Midbrain (tissue), 1 donor: Measurements from ENCODE around the gene DOCK9.
A peak's percentile ranks its signal among the peaks of the same experiment; 100 is the strongest.

Experiments used
- DNase-seq: peaks from one replicate; lab custom pipeline; 2025; lab: John Stamatoyannopoulos, UW

The DOCK9 gene

DNA sequence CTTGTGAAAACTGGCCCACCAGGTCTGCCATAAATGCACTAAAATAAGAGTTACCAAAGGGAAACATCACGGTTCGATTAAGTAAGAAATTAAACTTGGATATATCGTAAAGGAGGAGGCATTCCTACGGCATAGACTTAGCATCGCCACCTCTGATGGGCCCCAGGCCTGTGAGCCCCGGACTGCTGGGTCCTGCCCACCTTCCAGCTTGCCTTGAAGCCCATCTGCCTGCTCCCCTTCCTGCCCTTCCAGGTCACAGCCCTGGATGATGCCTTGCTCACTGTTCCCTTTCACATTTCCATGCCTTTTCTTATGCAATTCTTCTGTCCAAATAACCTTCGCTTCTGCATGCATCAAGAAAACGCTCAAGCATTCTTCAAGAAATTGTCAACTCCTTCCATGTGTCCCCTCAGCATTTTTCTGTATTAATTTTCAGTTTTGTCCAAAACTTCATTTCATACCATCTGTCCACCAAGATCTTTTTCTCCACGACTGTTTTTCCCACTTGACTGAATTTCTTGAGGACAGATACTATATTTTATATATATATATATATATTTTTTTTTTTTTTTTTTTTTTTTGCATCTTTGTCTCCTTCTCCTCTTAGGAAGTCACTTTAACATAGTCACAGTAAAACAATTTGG lies 91.2 kb downstream of the DOCK9 start:
- DNase-seq: no peak

DNA sequence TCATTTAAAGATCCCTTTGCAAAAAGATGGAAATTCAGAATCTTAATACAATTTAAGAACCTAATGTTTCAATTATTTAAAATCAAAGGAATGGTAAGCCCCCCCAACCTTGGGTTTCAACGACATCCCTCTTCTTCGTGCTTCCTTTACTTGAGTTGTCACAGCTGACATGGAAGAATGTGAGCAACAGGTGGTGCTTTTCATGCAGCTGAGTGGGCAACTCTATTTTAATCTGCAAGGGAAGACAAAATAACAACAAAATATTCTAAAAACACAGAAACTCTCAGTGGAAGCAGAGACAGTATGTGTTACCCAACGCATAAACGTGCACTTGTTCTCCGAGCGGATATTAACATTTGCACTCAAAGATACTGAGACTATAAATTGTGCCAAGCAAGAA lies 92.3 kb downstream of the DOCK9 start:
- no peak for DNase-seq

DNA sequence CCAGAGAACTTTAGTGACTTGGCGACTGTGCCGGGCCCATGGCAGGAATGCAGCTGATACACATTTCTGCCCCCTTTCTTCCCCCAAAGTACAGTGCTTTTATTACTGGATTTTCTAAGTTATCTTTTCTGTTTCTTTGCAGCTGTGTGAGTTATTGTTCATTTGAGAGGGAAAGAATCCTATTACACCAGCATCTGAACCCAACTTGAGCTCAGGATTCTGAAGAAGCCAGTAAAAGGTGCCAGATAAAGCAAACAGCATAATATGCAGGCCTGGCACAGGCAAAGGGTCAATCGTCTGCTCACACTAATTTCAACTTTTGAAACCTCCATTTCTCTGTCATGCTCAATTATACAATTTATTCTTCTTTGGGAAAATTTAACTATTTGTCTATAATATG lies 93.9 kb downstream of the DOCK9 start:
- no peak for DNase-seq

DNA sequence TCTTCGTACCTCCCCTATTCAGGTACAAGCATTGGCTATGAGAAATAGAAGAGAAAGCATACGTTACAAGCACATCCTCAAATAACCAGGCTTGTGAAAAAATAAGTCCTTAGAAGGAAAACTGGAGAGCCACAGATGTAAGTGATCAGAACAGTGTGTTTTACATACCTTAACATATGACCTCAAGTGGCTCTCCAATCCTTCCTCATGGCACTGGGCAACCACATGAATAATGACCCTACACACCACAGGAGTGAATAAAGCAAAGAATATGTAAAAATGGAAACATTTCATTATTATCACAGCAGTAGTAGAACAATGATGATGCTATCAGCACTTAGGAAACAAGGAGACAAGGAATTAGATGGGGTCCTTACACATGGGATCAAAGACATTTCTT lies 96.5 kb downstream of the DOCK9 start:
- no peak for DNase-seq

DNA sequence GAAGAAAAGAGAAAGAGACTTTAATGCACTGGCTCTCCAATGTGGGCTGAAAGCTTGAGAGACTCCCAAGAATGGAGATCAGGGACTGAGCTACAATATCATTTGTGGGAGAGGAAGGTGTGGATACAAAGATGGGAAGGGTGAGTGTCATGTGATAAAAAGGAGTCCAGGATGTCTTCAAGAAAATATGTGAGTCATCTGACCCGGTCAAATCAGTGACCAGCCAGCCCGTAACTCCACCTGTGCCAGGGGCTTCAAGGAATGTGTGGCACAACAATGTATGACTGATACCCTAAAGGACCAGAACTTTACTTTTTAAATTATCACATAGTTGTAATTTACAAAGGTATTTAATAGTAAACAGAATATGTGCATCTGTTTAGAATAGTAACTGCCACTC lies 97.2 kb downstream of the DOCK9 start:
- DNase-seq: no peak

DNA sequence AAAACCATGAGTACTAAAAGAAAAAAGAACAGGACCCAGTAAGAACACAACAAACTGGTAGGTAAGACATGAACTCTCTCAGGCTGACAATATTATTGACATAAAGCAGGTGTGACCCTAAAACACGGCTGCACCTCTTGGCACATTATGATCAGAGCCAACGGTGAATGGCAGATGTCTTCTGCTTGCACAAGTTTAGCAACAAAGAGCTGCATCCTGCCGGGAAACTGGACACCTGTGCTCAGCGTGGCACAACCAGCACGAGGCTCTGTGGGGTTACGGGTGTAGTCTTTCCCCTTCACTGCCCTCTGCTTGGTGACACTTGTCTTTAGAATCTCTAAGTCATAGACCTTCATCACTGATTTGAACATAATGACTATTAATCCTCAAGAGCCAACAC lies 97.9 kb downstream of the DOCK9 start:
- DNase-seq: no peak

DNA sequence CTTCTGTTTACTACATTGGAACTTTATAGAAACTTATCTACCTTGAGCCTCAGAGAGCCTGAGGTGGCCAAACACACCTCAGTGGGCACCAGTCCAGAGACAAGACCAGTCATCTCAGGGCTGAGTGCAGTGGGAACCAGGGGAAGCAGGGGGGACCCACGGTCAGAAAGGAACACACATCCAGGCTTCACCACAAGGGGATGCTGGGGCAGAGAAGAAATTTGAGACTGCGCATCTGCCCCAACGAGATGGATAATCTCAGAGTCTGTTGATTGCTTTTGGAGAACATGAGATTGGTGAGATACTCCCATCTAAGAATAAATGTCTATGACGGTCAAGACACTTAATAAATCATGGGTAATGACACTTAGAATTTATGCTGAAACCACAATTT lies 98.7 kb downstream of the DOCK9 start:
- DNase-seq: no peak

DNA sequence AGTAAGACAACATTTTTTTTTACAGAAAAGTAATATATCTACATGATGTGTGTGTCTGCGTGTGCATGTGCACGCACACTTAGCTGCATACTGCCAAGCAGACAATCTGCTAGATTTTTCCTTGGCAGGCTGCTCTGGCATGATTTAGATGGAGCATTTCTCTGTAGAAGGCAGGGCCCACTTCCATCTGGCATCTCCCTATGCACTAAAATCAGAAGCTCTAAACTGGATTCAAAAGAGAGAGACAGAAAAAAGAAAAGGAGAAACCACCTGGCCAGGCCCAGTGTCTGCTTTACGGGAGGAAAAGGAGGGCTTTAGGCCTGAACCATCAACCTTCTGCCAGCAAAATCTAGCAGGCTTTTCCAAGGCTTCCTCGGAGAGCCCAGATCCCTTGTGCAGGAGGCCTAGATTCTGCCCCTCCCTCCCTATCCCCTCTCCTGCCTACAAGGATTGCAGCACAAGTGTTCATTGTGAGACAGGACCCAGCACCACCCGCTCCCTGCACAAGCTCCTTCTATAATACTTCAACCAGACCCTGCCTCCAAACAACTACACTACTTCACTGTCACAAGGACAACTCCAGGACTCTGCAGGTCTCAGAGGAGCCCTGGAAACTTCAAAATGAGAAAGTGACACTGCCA lies 99.3 kb downstream of the DOCK9 start:
- DNase-seq: no peak

DNA sequence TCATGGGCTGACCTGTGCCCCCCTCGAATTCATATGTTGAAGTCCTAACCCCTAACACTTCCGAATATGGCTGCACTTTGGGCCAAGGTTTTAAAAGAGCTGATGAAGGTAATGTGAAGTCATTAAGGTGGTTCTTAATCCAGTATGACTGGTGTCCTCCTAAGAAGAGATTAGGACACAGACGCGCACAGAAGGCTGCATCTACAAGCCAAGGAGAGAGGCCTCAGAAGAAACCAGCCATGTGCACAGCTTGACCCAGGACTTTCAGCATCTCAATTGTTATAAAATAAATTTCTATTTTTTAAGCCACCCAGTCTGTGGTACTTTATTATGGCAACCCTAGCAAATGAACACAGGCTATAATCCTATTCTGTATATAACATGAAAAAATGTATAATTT lies 99.9 kb downstream of the DOCK9 start:
- no peak for DNase-seq

DNA sequence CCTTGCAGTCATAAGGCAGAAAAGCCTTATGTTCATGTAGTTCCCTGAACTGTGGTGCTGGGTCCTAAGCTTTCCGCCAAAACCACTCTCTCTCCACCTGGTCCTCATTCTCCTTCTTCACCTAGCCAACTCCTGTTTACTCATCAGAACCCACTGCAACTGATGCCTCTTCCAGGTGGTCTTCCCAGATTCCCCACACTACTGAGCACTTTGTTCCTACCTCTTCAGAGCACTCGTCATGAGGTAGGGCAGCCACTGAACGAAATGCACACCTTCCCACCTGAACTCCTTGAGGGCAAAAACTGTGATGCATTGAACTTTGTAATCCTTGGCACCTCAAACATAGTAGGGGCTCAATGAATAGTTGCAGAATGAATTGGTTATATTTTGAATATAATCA lies 100.4 kb downstream of the DOCK9 start:
- DNase-seq: no peak

DNA sequence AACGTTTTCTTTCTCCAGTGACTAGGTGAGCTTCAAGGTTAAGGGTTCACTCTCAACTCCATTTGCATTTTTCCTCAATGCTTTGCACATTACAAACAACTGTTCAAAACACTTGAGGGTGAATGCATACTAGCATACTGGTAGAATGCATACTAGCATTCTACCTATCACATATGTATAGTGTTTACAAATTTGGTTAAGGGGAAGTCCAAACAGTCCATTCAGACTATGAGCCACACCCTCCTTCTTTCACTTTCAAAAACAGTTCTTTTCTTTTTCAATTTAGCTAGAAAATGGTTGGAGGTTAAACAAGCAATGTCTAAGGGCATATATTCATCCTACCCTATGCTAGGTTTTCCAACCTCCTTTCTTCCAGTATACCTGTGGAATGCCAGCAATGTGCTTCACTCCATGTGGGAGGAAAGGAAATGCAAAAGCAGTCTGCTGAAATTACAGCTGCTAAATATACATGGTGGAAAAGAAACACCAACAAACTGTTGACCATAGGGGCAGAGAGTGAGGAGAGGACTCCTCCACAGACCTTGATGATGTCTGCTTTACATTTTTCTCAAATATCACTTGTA lies 102.6 kb downstream of the DOCK9 start:
- no peak for DNase-seq

DNA sequence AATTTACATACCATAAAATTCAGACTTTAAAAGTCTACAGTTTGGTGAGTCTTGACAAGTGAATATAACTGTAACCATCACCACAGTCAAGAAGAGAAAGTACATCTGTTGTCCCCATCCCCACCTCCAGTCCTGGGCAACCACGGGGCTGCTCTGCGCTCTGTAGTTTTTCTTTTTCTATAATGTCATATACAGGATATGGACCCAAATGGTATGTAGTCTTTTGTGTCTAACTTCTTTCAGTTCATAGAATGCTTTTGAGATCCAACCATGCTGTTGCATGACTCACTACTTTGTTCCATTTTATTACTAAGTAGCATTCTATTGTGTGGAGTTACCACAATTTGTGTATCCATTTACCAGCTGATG lies 103.9 kb downstream of the DOCK9 start:
- no peak for DNase-seq

DNA sequence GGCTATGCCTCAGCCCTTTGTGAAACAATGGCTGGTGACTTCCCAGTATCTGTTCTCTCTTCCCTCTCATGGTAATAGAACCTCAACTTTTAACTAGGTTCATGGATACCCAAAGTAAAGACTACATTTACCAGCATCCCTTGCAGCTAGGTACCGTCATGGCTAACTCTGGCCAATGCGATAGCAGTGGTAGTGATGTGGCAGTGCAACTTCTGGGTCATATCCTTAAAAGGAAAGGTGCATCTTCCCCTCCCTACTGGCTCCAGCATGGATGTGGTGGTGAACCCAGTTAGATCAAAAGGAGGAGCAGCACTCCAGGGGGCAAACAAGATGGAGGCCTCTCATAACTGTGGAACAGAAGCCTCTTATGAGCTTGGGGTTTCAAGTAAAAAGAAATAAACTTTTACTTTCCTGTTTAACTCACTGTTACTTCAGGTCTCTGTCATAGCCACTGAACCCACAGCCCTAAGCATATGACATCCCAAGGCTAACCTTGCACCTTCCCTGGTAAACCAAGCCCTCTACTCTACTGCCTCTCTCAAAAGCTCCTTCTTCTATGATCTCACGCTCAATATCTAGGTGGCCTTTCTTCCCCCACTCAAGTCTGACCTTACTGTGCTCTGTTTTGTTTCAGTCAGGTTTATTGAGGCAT lies 104.4 kb downstream of the DOCK9 start:
- no peak for DNase-seq

DNA sequence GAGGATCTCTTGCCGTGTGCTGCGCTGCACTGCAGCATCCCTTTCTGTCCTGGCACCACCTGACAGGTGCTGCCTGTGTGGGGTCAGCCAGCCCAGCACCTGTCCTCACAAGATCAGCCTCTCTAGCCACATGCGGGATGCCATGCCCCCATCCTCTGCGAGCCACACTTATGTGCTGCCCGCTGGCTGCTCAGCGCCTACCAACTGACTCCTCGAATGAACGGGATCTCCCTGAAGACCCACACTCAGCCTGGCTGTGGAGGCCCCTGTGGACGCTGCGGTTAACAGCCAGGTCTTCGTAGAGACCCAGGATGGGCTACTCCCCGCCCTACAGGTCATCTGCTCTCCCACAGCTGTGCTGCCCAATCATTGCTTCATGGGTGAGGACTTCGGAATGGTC lies 106.1 kb downstream of the DOCK9 start:
- DNase-seq: no peak

DNA sequence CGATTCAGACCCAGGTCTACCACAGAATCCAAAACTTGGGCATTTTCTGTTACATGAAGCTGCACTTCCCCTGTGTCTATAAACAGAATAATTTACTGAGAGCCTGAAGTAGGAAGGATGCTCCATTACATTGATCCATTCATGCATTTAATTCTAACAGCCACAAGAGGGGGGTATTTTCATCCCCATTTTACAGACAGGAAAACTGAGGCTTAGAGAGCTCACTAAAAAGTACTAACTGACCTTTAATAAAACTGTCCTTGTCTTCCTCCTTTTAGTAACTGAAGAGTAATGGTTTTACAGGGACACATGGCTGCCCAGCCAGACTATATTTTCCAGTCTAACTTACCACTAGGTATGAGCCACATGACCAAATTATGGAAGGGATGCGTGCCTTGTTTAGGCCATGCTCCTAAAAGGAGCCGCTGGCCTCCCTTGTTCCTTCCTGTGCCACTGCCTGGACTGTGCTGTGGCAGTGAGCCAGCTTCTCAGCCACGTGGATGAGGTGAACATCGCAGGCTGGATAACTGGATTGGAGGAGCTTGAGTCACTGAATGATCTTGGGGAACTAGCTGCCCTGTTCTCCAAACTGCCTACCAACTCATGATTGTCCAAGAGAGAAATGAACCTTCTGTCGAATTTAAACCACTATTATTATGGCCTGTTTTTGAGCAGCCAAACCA lies 108.3 kb downstream of the DOCK9 start:
- no peak for DNase-seq

DNA sequence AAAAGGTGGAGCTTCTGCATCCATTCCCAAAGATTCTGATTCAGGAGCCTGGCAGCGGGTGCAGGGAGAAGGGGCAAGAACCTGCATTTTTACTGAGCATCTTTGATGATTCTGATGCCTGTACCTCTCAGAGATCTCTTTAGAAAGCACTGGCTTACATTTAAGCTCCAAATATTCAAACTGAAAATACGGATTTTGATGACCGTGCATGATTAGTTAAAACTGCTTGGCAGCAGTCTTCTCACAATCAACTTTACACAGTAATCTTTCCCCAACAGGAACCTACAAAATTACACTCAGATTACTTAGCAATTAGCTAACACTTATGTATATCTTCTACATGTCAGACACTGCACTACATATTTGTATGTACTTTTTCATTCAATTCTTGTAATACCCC lies 108.9 kb downstream of the DOCK9 start:
- no peak for DNase-seq

DNA sequence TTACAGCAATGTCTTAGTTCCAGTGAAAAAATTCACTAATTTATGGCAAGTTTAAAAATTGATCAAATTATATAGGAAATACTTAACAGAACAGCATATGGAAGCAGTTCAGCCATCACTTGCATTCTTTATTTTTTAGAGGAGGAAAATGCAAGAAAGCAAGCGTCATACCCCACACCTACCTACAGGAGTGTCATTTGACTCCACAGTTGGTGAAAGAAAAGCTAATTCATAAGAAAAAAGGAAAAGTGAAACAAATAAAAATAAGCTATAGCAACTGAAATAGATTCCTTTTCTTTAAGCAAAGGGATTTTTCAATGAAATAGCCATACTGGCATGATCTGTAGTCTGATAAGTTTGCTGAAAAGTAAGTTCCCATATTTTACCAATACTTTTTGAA lies 111.0 kb downstream of the DOCK9 start:
- DNase-seq: no peak

DNA sequence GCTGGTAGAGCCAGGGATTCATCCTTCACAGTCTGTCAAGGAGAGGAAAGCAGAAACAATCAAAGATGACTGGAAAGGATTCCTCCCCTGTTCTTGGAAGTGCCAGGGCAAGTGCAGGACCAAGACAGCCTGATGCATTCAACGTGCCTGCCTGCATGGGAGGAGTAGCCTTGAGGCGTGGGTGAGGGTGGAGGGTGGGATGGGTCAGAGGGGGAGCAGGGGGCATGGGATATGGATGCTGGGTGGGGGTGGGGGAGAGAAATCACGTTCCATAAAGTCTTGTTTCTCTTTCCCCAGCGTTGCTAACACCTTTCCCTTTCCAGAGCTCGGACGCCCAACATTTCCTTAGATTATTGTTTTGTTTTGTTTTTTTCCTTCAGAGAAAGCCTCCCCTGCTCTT lies 117.4 kb downstream of the DOCK9 start:
- DNase-seq: no peak

DNA sequence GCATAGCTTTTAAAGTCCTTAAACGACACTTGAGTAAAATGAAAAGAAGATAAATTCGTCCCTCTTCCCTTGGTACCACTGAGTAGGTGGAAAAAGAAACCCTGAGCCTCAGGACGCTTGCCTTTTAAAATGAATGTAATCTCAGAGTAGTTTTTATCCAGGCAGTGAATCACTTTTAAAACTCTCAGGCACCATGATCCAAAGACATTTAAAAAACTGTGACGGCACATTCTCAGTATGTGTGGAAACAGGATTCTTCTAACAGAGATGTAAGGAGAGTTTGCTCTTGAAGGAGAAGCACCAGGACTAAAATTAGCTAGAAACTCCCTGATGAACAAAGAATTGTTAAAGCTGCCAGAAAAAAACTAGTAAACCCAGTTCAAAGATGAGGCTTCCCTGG lies 119.7 kb downstream of the DOCK9 start:
- DNase-seq: no peak

DNA sequence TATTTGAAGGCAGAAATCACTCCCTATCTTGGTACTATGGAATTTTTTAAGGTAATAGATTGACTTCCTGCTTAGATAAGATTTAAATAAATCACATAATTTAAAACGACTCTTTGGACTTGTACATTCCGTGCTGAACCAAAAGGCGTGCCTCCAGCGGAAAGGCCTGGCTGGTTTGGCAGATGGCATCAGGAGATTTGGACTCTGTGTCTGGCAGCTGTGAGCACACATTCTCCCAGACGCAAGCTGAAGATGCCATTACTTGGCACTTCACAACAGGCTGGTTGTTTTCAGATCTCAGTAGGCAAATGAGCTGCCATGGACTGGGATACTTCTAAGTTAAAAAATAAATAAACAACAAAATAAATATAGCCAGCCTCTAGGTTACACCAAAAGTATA lies 120.9 kb downstream of the DOCK9 start:
- peak; percentile 32 for DNase-seq

DNA sequence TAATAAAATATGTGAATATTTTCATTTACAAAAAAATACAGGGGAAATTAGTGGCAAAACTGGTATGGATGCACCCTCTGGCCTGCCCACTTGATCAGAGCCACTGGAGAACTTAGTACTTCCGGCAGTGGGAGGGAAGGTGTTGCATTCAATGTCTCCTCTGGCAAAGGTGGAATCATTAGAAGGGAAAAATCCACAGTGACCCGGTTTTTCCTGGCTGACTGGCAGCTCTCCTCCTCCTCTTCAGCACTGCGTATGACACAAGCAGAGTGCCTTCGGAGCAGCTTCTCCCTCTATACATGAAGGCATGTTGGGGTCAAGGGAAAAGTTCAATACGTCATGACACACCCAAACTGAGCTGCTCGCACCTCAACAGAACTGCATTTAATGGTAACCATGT lies 123.4 kb downstream of the DOCK9 start:
- no peak for DNase-seq

DNA sequence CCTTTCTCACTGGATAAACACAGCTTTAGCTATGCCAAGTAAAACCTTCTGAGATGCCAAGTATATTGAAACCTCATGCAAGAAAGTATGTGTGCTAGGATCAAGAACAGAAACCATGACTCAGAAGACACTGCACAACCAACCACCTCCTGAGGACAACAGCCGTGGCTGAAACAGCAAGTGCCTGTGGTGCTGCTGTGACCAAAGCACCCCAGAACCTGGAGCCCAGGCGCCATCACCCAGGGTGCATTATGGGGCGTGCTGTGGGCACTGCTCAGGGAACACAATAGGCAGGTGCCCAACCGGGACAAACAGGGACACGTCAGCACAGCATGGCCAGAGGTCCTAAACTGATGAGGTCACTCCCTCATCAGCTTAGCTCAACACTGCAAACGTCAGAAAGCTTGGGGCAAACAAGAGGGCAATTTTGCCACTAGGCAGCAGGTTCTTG lies 124.1 kb downstream of the DOCK9 start:
- DNase-seq: no peak

DNA sequence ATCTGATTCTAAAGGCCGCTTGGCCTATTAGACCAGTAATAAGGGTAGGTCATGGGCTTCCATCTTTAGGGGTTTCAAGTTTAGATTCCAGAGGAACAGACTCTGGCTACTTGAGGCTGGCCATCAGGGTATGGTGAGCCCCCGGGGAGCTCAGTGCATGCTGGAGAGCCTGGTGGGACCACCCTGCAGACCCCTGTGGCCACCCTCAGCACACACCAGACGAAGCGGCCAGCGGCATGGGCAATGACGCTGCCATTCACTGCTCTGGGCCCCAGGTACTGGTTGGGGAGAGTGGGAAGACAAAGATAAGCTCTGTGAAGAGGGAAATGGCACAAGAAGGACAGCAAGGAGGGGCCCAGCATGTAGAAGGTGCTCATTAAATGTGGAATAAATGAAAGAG lies 126.6 kb downstream of the DOCK9 start:
- DNase-seq: no peak
